ENCODE data around the gene GPC3.

DNA sequence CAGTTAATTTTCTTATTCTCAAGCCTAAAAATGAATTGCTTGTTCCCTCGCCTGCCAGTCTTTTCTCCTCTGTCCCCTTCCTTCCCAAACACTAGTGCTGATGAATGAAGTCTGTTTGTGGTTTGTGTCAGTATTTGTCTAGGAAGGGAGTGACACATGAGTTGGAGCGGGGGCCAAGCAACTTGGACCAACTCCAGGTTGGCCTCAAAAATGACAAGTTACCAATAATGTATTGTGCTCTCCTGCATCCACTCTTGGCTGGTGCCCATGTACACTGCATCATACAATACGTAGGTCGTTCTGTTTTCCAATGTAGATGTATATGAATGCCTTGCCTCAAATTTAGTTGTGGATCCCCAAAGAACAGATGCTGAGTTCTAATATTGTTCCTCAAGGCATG, 347.1 kb downstream of the GPC3 start:
- TF ChIP-seq REST (IDR thresholded peaks at IDR 0.05; ENCODE audit: low read depth) (no peak), POLR2A (IDR thresholded peaks at IDR 0.05; ENCODE audit: borderline replicate concordance, extremely low read depth, insufficient read depth, insufficient read length) (no peak), EZH2 (IDR thresholded peaks at IDR 0.05) (no peak)
